Parathyroid adenoma (tissue), 2 donors: ENCODE data around the gene GATA6.
"Not testable (repeated sequence)": the region's sequence is repeated elsewhere in the genome, so short reads cannot be mapped to it uniquely, and the experiment has no call there.

ENCODE experiments used
- H2AFZ ChIP-seq: fragments of 300-600 bp; sonication (generic); one replicate; pipeline ENCODE4 v1.7.0; 2017; ENCODE audit warnings: antibody characterized with exemption, mild to moderate bottlenecking
- H3K27ac ChIP-seq: fragments of 300-600 bp; sonication (generic); one replicate; pipeline ENCODE4 v1.7.0; 2017
- H3K27me3 ChIP-seq: fragments of 300-600 bp; sonication (generic); one replicate; pipeline ENCODE4 v1.7.0; 2017; ENCODE audit warnings: low read length; ENCODE audit not compliant: control insufficient read depth, insufficient read depth
- H3K36me3 ChIP-seq: fragments of 300-600 bp; sonication (generic); one replicate; pipeline ENCODE4 v1.7.0; 2017; ENCODE audit warnings: low read length; ENCODE audit not compliant: control insufficient read depth, insufficient read depth
- H3K4me1 ChIP-seq: fragments of 300-600 bp; sonication (generic); one replicate; pipeline ENCODE4 v1.7.0; 2017; ENCODE audit warnings: control low read depth
- H3K4me2 ChIP-seq: fragments of 300-600 bp; sonication (generic); one replicate; pipeline ENCODE4 v1.7.0; 2017; ENCODE audit warnings: low read length
- H3K4me3 ChIP-seq: fragments of 300-600 bp; sonication (generic); one replicate; pipeline ENCODE4 v1.7.0; 2017; ENCODE audit warnings: low read depth, low read length
- H3K79me2 ChIP-seq: fragments of 300-600 bp; sonication (generic); one replicate; pipeline ENCODE4 v1.7.0; 2017; ENCODE audit warnings: control low read depth
- H3K9ac ChIP-seq: fragments of 300-600 bp; sonication (generic); one replicate; pipeline ENCODE4 v1.7.0; 2017; ENCODE audit warnings: mild to moderate bottlenecking
- H3K9me3 ChIP-seq: fragments of 300-600 bp; sonication (generic); one replicate; pipeline ENCODE4 v1.7.0; 2017; ENCODE audit warnings: low read length; ENCODE audit not compliant: control insufficient read depth
- TF ChIP-seq, protein P1 (sequence below): fragments of 300-600 bp; sonication (generic); IDR thresholded peaks from one replicate; pipeline ENCODE4 v1.7.0; 2017; ENCODE audit warnings: antibody characterized with exemption, mild to moderate bottlenecking
- donor health status: primary hyperparathyroidism.

Gene GATA6

DNA sequence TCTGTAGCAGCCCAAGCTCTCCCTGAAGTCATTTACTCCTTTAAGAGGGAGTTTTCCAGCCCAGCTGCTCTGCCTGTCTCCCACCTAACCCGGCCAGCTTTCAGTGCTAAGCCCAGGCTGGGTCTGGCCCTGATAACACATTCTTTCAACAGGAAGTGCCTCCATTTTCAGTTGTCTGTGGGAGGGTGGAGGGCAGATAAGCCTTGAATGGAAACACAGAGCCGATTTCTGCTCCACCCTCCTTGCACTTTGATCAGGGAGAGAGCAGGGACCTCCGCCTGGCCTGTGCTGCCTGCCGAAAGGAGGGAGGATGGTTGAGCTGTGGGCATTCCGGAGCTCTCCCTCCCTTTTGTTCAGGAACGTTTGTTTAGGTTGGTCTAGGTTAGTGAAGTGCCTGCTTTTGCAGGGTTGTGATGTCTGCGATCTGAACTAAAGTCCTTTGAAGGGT, 24.8 kb downstream of the GATA6 start:
- Histone ChIP-seq H3K36me3 (no peaks in the 10 kb centered on the region), H3K4me3 (no peak overlapping the region), H2AFZ (no peak overlapping the region), H3K9me3 (no peaks in the 10 kb centered on the region), H3K79me2 (no peaks in the 10 kb centered on the region), H3K27ac (no peak overlapping the region), H3K27me3 (no peaks in the 10 kb centered on the region), H3K4me1 (no peaks in the 10 kb centered on the region), H3K4me2 (no peak overlapping the region), H3K9ac (no peak overlapping the region)
- TF ChIP-seq, protein P1, sequence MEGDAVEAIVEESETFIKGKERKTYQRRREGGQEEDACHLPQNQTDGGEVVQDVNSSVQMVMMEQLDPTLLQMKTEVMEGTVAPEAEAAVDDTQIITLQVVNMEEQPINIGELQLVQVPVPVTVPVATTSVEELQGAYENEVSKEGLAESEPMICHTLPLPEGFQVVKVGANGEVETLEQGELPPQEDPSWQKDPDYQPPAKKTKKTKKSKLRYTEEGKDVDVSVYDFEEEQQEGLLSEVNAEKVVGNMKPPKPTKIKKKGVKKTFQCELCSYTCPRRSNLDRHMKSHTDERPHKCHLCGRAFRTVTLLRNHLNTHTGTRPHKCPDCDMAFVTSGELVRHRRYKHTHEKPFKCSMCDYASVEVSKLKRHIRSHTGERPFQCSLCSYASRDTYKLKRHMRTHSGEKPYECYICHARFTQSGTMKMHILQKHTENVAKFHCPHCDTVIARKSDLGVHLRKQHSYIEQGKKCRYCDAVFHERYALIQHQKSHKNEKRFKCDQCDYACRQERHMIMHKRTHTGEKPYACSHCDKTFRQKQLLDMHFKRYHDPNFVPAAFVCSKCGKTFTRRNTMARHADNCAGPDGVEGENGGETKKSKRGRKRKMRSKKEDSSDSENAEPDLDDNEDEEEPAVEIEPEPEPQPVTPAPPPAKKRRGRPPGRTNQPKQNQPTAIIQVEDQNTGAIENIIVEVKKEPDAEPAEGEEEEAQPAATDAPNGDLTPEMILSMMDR, result no peak

DNA sequence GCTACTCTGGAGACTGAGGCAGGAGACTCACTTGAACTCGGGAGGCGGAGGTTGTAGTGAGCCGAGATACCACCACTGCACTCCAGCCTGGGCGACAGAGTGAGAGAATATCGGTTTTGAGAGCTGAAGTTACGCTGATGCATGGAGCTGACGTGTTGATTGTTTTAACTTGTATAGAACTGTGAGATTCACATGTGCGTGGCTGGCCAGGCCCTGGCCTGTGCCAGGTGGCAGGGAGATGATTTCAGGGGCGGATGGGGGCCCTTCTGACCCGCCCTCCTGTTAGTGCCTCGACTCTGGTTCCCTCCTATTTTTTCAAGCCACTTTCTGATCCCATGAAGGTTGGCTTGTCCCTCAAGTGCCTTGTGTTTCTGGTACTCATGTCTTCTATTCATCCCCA, 25.7 kb downstream of the GATA6 start:
- no peak overlapping the region for H2AFZ ChIP-seq
- H3K9me3 ChIP-seq, result no peaks in the 10 kb centered on the region
- no peaks in the 10 kb centered on the region for H3K36me3 ChIP-seq
- H3K27ac ChIP-seq, result no peak overlapping the region
- H3K4me1 ChIP-seq, result no peaks in the 10 kb centered on the region
- H3K4me2 ChIP-seq, result no peak overlapping the region
- no peak overlapping the region for H3K4me3 ChIP-seq
- TF ChIP-seq, protein P1, result no peak
- no peak overlapping the region for H3K9ac ChIP-seq
- H3K79me2 ChIP-seq, result no peaks in the 10 kb centered on the region
- no peaks in the 10 kb centered on the region for H3K27me3 ChIP-seq

DNA sequence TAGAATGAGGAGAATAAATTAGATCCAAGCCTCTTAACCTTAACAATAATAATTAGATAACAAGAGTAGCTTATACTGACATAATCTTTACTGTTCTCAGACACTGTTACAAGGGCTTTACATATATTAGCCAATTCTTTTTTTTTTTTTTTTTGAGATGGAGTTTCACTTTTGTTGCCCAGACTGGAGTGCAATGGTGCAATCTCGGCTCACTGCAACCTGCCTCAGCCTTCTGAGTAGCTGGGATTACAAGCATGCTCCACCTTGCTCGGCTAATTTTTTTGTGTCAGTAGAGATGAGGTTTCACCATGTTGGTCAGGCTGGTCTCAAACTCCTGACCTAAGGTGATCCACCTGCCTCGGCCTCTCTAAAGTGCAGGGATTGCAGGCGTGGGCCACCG, 27.6 kb downstream of the GATA6 start:
- H3K27ac ChIP-seq, H3K4me1 ChIP-seq, H3K9me3 ChIP-seq: not testable (repeated sequence)

DNA sequence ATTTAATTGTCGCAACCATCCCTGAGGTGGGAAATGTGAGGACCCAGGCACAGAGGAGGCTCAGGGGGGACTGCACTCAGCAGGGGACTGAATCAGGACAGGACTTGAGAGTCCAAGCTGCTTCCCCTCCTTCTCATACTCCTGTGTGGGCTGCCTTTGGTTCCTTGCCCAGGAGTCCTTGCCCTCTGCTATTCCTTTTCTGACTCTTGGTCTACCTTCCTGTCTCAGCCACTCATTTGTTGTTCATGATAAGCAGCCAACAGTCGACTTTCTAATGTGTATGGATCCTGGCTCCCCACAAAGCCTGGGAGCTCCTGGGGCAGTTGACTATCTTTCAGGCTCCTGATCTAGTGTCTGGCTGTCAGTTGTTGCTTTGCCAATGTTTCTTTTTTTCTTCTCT, 28.3 kb downstream of the GATA6 start:
- Histone ChIP-seq H3K4me3 (no peak overlapping the region), H3K9me3 (no peaks in the 10 kb centered on the region), H2AFZ (no peak overlapping the region), H3K27ac (no peak overlapping the region), H3K9ac (no peak overlapping the region), H3K79me2 (no peaks in the 10 kb centered on the region), H3K27me3 (no peaks in the 10 kb centered on the region), H3K36me3 (no peaks in the 10 kb centered on the region), H3K4me1 (no peaks in the 10 kb centered on the region), H3K4me2 (no peak overlapping the region)
- TF ChIP-seq, protein P1, result no peak

More for the DNA sequence above, 27.6 kb downstream of the GATA6 start:
- H3K4me2 ChIP-seq, H3K9ac ChIP-seq, H3K27me3 ChIP-seq, H3K4me3 ChIP-seq, H2AFZ ChIP-seq, H3K79me2 ChIP-seq, H3K36me3 ChIP-seq: not testable (repeated sequence)

DNA sequence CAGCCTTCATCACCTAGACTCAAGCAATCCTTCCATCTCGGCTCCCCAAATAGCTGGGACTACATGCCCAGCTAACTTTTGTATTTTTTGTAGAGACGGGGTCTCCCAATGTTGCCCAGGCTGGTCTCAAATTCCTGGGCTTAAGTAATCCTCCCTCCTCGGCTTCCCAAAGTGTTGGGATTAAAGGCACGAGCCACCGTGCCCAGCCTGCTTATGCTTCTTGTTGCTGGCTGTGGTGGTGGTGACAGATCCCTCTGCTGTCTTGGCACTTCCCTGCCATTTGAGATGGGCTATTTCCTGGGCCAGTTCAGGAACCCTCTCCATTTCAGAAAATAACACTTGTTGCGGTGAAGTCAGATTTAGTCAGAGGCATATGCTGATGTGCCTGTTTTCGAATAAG, 28.8 kb downstream of the GATA6 start:
- no peak overlapping the region for H3K4me3 ChIP-seq
- TF ChIP-seq, protein P1, result no peak
- H3K4me2 ChIP-seq, result no peak overlapping the region
- H3K79me2 ChIP-seq, result no peaks in the 10 kb centered on the region
- no peak overlapping the region for H3K9ac ChIP-seq
- H2AFZ ChIP-seq, result no peak overlapping the region
- H3K36me3 ChIP-seq, result no peaks in the 10 kb centered on the region
- H3K27ac ChIP-seq, result no peak overlapping the region
- no peaks in the 10 kb centered on the region for H3K9me3 ChIP-seq
- H3K4me1 ChIP-seq, result no peaks in the 10 kb centered on the region
- H3K27me3 ChIP-seq, result no peaks in the 10 kb centered on the region
